Measurements from ENCODE around the gene AQP5.

Gene AQP5

GRCh38 chr12:50003595-50003994 is 41.9 kb downstream of the AQP5 start:
- TF ChIP-seq, protein P1, sequence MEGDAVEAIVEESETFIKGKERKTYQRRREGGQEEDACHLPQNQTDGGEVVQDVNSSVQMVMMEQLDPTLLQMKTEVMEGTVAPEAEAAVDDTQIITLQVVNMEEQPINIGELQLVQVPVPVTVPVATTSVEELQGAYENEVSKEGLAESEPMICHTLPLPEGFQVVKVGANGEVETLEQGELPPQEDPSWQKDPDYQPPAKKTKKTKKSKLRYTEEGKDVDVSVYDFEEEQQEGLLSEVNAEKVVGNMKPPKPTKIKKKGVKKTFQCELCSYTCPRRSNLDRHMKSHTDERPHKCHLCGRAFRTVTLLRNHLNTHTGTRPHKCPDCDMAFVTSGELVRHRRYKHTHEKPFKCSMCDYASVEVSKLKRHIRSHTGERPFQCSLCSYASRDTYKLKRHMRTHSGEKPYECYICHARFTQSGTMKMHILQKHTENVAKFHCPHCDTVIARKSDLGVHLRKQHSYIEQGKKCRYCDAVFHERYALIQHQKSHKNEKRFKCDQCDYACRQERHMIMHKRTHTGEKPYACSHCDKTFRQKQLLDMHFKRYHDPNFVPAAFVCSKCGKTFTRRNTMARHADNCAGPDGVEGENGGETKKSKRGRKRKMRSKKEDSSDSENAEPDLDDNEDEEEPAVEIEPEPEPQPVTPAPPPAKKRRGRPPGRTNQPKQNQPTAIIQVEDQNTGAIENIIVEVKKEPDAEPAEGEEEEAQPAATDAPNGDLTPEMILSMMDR (conservative IDR thresholded peaks at IDR 0.05; ENCODE audit: control insufficient read depth, insufficient read depth, low read depth, low read length): no peak
- peak; percentile 16 for DNase-seq (ENCODE audit: low read depth)
- no peak overlapping the region for H3K4me3 ChIP-seq (ENCODE audit: control insufficient read depth, low read depth, low read length)

GRCh38 chr12:50004696-50005095 is 43.0 kb downstream of the AQP5 start:
- TF ChIP-seq, protein P1 (conservative IDR thresholded peaks at IDR 0.05; ENCODE audit: control insufficient read depth, insufficient read depth, low read depth, low read length): no peak
- no peak for DNase-seq (ENCODE audit: low read depth)
- H3K4me3 ChIP-seq (ENCODE audit: control insufficient read depth, low read depth, low read length): no peak overlapping the region

DNA sequence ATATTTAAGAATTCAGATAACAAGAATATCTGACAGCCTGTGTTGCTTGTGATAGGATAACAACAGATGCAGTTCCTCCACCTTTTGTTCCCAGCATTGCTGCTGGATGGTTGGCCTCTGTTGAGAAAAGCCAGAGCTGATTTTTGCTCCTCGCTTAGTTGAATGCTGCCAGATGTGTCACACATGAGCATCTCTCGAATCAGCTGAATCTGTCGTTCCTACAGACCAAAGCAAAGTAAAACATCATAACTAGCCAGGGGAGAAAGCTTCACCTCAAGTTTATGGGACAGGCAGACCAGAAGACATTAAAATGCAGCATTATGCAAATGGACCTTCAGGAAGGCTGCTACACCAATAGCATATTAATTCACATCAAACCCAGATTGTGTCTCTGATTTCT is 43.5 kb downstream of the AQP5 start:
- DNase-seq (ENCODE audit: low read depth): no peak
- H3K4me3 ChIP-seq (ENCODE audit: control insufficient read depth, low read depth, low read length): no peak overlapping the region
- TF ChIP-seq, protein P1 (conservative IDR thresholded peaks at IDR 0.05; ENCODE audit: control insufficient read depth, insufficient read depth, low read depth, low read length): no peak

DNA sequence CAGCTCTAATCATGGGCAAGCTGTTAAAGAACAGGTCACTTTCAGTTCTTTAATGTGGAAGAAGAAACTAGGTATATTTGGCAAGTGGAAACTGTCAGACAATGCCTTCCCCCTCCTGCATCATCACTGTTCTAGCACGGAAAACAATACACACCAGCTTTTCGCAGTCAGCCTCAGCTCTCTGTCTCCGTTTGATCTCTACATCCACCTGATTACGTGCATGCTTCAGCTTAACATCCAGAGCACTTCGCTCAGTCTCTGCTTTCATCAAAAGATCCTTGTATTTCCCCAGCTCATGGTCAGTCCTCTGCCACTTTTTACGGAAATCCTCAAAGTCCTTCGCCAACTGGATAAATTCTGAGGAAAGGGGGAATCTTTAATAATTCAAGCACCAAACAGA is 44.6 kb downstream of the AQP5 start:
- TF ChIP-seq, protein P1 (conservative IDR thresholded peaks at IDR 0.05; ENCODE audit: control insufficient read depth, insufficient read depth, low read depth, low read length): no peak
- H3K4me3 ChIP-seq (ENCODE audit: control insufficient read depth, low read depth, low read length): no peak overlapping the region

GRCh38 chr12:50006754-50007442 is 45.2 kb downstream of the AQP5 start:
- DNase-seq (ENCODE audit: low read depth): peak; percentile 52
- TF ChIP-seq, protein P1 (conservative IDR thresholded peaks at IDR 0.05; ENCODE audit: control insufficient read depth, insufficient read depth, low read depth, low read length): no peak

More for the DNA sequence above, 44.6 kb downstream of the AQP5 start:
- DNase-seq (ENCODE audit: low read depth): no peak

GRCh38 chr12:50013361-50014147 is 51.9 kb downstream of the AQP5 start:
- TF ChIP-seq, protein P1 (conservative IDR thresholded peaks at IDR 0.05; ENCODE audit: control insufficient read depth, insufficient read depth, low read depth, low read length): no peak
- H3K4me3 ChIP-seq (ENCODE audit: control insufficient read depth, low read depth, low read length): no peak overlapping the region

More at GRCh38 chr12:50006754-50007442, 45.2 kb downstream of the AQP5 start:
- H3K4me3 ChIP-seq (ENCODE audit: control insufficient read depth, low read depth, low read length): no peak overlapping the region

More at GRCh38 chr12:50013361-50014147, 51.9 kb downstream of the AQP5 start:
- DNase-seq (ENCODE audit: low read depth): no peak
